DMS53 treated with DMSO at 0.1 percent for 48 hours (cell line): ENCODE data around the gene FKBP2.
A peak's percentile ranks its signal among the peaks of the same experiment; 100 is the strongest.

Source experiments
- DNase-seq: peaks from one replicate; lab custom pipeline; 2025; ENCODE audit not compliant: unreplicated experiment; lab: John Stamatoyannopoulos, UW

Gene FKBP2

DNA sequence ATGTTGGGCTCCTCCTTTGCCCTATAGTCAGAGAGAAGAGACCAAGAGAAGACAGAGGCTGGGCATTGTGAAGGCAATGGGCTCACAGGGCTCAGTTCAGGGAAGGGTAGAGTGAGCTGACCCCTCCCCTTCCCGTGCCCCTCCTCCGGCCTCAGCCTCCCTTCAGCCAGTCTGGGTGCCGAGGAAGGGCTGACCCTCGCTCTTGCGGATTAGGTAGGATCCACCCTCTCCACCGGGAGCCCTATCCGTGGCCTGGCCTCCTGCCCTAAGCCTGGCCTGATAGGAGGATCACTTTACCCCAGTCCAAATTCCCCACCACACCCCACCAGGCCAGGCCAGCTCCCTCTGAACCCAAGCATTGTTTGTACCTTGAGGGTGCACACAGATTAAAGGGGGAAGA lies 7.7 kb downstream of the FKBP2 start:
- DNase-seq, result no peak

DNA sequence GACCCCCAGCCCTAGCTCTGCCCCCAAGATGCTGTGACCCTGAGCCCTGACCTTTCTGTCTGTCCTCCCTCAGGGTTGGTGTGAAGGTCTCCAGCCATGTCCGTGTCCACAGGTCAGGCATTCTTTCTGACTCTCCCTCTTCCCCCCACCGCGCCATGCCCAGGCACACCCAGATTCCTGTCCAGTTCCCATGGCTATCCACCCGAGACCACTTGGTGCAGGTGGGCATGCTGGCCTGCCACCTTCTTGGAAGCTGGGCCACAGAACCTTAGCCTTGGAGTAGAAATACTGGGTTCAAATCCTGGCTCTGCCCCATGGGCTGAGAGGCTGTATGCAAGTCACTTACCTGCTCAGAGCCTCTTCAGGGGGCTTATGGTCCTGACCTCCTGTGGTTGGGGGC lies 8.1 kb downstream of the FKBP2 start:
- no peak for DNase-seq

DNA sequence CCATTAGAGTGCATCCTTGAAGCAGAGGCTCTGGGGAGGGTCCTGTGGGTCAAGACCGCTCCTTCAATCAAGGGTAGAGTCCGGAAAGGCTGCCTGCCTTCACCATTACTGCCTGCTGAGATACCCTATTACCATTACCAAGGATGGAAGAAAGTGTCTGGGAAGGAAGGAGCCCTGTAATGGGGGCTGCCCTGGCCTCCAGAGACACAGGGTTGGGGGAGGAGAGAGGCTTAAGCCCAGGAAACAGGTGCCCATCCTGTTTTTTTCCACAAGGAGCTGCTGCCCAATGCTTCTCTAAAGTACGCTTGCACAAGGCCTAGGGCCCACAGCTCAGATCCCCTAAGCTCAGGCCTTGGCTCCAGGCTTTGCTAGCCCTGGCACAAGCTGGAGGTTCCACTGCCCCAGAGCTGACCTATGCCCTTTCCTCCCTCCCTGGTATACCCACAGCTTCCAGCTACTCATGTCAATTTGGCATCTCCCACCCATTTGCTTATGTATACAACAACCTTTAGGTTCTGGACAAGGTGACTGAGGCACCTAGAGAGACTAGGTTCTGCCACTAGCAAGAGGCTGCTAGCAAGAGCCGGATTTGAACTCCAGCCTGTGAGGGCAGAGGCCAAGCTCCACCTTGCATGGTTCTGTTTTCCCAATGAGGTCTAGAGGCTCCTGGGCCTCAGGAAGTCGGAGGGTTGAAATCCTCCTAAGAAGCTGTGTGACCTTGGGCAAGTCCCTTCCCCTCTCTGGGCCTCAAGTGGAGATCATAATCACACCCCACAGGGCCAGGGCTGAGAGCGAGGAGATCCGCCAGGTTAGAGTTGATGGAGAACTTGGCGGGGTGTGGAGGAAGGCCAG lies 8.9 kb downstream of the FKBP2 start:
- DNase-seq, result no peak

DNA sequence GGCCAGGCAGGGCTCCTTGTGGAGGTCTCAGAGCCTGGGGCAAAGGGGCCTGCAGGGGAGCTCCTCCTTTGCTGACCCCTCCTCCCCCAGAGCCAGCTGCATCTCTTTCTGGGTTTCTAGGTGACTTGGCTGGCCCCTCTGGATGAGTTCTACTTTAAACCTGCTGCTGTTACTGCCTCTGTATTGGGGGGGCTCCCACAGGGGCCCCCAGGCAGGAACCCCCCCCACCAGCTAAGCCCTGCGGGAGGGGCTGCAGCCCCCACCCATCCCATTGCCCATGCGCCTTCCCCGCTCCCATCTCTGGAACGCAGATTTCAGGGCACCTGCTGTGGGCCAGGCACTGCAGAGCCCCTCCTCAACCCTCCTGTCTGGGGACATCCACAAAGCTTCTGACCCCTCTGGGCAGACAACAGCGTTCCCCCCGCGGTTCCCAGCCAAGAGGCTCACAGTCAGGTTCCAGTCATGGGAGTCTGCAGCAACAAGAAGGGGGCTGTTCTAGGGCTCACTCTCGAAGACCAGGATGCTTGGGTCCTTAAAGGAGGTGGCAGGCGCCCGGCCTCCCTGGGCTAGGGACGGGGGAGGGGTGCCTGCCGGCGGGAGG lies 9.6 kb downstream of the FKBP2 start:
- DNase-seq, result no peak

DNA sequence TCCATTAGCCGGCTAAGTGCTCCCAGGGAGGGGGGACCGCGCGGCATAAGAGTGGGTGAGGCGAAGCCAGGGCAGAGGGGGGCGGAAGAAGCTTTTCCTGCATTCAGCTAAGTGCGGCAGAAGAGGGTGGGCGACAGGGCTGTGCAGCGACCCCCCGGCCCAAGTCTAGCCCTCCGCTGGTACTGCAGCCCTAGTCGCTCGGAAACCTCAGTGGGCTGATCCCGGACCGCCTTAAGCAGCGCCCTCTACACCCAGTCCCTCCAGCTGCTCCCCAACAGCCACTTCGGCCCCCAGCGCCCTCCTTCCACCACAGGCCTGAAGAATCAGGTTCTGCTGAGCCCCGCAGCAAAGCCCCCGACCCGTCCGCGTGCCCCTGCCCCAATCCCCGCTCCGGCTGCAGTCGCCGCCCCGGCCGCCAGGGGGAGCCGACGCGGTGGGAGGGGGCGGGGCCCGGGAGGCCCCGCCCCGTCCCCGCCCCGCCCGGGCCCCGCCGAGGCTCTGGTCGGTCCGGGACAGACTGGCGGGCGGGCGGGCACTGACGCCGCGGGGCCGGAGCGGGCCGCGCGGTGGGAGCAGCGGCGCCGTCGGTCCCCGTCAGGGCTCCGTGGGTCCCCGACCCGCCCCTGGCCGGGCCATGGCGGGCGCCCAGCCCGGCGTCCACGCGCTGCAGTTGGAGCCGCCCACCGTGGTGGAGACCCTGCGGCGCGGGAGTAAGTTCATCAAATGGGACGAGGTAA lies 10.3 kb downstream of the FKBP2 start, which contains the start of gene PLCB3:
PLCB3 (plus strand) TSS at position 515 of the 737 bp plus-strand sequence; CDS start at position 635, 120 bp downstream.
- DNase-seq, result no peak

DNA sequence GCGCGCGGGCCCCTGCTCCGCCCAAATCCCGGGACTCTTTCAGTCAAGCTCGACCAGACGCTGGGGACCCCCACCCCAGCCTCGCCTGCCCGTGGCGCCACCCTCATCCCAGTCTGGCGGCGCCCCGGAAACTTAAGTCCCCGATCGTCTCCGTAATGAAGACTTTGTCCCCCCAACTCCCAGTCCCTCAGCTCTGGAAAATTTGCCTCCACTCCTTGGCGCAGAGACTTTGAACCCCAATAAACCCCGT lies 10.8 kb downstream of the FKBP2 start:
- no peak for DNase-seq

DNA sequence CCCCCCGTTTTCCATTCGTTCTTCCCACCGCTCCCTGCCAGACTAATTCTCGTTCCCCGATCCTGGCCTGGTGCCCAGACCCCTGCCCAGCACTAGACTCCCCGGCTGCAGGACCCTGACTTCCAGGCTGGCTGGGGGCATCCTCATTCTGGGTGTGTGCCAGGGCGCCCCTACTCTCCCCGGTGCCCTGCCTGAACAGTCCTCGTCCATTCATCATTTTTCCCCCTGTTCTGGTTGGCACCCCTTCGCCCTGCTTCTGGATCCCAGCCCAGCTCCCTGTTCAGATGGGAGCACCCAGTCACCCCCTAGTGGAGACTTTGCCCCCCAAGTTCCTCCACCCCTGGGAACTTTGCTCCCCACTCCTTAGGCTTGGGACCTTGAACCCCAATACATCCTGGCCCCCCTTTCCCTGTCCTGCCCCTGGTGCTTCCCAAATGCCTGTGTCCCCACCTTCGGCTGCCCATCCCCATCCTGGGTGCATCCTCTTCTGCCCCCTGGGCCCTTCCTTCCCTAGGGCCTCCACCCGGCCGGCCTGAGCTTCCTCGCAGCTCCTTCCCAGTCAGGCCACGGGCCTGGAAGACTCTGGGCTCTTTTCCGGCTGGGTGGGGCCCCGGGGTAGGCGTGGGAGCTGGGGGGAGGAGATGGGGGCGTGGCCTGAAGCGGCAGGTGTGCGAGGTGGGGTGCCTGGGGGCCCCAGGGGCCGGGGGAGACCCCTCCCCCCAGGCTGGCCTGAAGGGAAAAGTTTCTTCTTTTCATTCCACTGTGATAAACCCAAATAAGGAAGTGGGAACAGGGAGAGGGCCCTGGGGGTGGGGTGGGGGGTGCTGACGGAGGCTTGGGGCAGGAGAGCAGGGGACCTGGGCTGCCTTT lies 11.3 kb downstream of the FKBP2 start:
- DNase-seq, result peak; percentile 14

DNA sequence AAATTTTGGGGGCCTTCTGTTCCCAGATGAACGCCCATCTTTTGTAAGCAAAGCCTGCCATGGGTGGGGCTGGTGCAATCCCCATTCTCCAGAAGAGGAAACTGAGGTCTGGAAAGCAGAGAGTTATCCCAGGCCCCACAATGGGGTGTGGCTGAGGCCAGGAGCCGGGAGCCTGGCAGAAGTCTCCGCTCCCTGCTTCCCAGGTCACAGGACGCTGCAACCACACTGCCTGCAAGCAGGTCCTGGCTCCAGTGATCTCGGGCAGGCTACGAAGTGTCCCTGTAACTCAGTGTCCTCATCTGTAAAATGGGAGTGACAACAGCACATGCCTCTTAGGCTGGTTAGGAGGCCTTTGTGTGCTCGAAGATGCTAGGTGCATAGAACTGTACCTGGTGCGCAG lies 12.1 kb downstream of the FKBP2 start:
- DNase-seq, result no peak

DNA sequence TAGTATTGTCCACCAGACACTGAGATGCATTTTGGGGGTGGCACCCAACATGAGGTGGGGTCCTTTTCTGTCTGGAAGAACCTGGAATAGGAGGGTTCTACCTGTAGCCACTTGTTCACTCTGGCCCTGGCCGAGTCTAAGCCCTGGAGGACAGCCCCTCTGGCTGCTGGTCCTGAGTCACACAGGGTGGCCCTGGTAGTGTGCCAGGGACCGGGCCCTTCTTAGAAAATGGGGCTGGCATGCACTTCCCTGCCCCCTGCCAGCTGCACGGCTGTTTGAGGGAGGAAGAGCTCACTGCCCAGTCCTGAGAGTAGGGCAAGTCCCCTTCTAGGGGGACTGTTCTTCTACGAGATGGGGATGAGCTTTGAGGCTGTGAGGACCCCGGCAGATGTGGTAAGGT lies 12.6 kb downstream of the FKBP2 start:
- DNase-seq, result no peak

DNA sequence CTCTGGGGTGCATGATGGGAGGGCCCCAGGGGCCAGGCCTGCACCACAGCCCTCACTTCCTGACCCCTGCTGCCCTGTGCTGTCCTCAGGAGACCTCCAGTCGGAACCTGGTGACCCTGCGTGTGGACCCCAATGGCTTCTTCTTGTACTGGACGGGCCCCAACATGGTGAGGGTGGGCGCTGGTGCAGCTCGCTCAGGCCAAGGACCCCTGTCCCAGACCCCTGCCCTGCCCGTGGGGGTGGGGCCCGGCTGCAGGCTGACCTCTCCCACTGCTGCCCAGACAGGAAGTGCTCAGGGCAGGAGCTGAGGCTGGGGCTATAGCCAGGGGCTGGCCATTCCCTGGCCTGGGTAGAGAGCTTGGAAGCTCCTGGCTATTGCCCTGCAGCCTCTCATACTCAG lies 13.4 kb downstream of the FKBP2 start:
- no peak for DNase-seq

DNA sequence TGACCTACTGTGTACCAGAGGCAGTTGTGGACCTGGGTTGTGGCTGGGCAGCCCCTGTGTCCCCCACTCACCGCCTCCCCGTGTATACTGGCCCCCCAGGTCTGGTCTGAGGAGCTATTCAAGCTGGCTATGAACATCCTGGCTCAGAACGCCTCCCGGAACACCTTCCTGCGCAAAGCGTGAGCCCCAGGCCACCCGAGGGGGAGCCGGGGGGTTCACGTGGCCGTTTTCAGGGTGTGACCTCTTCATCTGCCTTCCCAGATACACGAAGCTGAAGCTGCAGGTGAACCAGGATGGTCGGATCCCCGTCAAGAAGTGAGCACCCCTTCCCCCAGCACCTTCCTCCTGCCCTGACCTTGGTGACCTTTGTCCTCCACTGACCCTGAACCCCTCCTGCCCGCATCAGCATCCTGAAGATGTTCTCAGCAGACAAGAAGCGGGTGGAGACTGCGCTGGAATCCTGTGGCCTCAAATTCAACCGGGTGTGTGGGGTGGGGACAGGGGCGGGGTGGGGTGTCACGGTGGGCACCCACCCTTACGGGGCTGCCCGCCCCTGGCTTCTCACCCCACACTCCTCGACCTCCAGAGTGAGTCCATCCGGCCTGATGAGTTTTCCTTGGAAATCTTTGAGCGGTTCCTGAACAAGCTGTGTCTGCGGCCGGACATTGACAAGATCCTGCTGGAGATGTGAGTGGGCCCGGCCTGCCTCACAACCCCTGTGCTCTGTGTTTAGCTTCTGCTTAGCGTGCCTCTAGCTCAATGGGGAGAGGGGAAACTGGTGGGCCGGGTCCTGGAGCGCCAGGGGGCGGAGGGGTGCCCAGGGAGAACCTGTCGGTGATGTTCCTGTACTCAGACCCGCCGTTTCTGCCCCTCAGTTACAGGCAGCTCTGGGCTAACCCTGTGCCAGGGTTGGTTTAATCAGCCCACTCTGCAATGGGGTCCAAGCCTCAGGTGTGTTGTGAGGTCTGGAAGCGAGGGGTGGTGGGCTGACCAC lies 14.5 kb downstream of the FKBP2 start:
- DNase-seq, result no peak

DNA sequence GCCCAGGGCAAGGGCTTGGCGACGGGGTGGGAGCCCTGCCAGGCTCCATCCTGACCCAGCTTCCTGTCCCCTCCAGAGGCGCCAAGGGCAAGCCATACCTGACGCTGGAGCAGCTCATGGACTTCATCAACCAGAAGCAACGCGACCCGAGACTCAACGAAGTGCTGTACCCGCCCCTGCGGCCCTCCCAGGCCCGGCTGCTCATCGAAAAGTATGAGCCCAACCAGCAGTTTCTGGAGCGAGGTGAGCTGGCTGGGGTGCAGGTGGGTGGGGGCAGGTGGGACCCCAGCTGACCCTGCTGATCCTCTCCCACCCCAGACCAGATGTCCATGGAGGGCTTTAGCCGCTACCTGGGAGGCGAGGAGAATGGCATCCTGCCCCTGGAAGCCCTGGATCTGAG lies 15.4 kb downstream of the FKBP2 start:
- no peak for DNase-seq

DNA sequence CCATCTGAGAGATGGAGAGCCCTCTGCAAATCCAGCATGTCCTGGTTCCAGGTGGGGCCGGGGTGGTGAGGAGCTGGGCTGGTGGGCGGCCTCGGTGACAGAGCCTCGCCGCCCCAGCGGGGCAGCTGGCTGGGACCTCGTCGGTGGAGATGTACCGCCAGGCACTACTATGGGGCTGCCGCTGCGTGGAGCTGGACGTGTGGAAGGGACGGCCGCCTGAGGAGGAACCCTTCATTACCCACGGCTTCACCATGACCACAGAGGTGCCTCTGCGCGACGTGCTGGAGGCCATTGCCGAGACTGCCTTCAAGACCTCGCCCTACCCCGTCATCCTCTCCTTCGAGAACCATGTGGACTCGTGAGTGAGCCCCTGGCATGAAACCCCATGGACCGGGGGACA lies 17.5 kb downstream of the FKBP2 start:
- DNase-seq, result no peak

DNA sequence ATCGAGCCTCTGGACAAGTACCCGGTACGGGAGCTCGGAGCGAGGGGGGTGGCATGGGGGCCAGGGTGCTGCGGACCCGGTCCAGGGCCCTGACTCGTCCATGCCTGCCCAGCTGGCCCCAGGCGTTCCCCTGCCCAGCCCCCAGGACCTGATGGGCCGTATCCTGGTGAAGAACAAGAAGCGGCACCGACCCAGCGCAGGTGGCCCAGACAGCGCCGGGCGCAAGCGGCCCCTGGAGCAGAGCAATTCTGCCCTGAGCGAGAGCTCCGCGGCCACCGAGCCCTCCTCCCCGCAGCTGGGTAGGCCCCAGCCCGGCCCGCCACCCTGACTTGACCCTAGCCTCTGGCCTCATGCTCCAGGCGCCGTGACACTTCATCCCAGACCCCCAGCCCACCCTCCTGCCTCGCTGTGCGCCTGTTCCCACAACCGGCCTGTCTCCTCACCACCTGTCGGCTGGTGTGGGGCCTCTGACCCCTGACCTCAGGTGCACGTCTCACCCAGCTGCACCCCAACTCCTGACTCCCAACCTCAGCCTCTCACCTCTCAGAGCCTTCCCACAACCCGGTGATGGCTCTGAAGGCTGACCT lies 18.1 kb downstream of the FKBP2 start:
- DNase-seq, result no peak

DNA sequence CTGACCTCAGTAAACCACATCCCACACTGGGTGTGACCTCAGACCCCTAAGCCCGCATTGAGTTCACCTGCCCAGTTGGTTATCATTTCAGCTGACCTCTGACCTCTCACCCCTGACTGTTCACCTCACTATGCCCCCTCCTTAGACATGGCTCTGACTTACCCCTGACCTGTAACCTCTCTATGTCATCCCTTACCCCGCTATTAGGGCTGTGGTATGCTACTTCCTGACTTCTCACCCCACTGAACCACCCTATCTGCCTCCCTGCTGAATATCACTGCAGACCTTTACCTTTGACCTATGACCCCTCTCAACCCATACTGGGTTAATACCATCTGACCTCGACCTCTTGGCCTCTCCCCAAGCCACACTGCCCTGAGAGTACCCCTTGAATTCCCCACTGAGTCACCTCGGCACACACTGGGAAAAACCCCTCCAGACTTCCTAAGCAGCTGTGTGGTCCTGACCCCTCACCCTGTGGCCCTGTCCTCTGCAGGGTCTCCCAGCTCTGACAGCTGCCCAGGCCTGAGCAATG lies 18.7 kb downstream of the FKBP2 start:
- no peak for DNase-seq

DNA sequence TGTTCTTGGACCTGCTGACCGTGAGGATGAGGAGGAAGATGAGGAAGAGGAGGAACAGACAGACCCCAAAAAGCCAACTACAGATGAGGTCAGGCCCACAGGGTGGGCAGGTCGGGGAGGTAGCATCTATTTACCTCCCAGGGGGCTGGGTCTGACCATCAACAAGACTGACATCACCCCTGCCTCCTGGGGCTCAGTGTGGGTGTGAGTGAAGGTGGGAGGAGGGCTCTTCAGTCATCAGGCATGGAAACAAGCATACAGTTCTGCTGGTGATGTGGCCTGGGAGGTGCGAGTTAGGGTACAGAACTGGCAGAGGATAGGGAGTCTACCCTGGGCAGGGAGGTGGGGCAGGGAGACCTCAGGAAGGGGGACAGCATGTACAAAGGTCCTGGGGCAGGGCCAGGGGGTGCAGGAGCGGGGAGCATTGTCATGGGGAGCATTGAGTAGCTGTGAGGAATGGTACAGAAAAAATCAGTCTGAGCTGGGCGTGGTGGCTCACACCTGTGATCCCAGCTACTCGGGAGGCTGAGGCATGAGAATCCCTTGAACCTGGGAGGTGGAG lies 19.3 kb downstream of the FKBP2 start:
- no peak for DNase-seq

DNA sequence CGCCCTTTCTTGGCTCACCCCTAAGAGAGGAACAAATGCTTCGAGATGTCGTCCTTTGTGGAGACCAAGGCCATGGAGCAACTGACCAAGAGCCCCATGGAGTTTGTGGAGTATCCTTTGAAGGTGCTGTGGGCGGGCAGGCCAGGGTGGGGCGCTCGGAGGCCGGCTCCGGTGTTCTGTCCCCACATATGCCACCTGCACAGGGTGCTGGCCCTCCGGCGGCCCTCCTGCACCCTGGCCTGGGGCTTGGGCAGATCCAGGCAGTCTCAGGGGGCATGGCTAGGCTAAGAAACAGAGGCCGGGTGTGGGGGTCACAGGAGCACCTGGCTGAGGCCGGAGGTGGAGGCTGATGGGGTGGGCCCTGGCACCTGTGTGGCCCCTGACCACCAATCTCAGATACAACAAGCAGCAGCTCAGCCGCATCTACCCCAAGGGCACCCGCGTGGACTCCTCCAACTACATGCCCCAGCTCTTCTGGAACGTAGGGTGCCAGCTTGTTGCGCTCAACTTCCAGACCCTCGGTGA lies 20.7 kb downstream of the FKBP2 start:
- DNase-seq, result no peak

DNA sequence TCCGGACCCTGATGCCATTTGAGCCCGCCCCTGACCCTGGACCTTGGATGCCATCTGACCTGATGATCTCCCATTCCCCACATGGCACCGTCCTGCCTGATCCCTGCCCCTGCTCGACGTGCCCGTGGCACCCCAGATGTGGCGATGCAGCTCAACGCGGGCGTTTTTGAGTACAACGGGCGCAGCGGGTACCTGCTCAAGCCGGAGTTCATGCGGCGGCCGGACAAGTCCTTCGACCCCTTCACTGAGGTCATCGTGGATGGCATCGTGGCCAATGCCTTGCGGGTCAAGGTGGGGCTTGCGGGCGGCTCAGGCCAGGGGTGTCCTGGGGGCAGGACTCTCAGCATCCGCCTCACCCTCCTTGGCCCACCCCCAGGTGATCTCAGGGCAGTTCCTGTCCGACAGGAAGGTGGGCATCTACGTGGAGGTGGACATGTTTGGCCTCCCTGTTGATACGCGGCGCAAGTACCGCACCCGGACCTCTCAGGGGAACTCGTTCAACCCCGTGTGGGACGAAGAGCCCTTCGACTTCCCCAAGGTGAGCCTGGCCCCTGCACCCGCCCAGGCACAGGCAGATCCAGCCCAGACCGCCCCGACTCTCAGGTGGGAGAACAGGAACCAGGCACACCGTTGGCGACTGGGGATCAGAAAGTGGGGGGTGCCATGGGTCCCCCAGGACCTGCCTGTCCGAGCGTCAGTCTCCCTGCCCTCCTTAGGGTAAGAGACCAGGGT lies 21.5 kb downstream of the FKBP2 start:
- DNase-seq, result no peak
